T-cell (primary cell): ENCODE measurements around the gene PABPN1L. TPM values are rescaled to one million over a fixed set of nuclear protein-coding genes. Genes with fewer than 3 reads are reported as not detected.
A peak's percentile ranks its signal among the peaks of the same experiment; 100 is the strongest.

ENCODE experiments used
- ATAC-seq, 4 experiments: fragments of 200-7000 bp in 3 of 4; fragments of 150-1000 bp in 1 of 4; cut with Tn5 transposase; replicated peaks in 1 of 4; 1 replicate in 3 of 4; 2 replicates in 1 of 4; pipeline ENCODE4 v1.10.0; 2021; ENCODE audit warnings: moderate library complexity in 3 of 4, mild to moderate bottlenecking in 2 of 4, moderate number of reproducible peaks in 1 of 4
- CTCF ChIA-PET, 2 donors: fragments of 300-600 bp; sonication (Branson Sonifier 250); formaldehyde crosslinking; loops; one replicate each; lab custom pipeline; 2022; ENCODE audit warnings: antibody characterized with exemption in 2 of 2; lab: Charles Lee
- POLR2A ChIA-PET, 2 donors: fragments of 300-600 bp; sonication (Branson Sonifier 250); formaldehyde crosslinking; loops; one replicate each; lab custom pipeline; 2022; ENCODE audit warnings: antibody characterized with exemption in 2 of 2; lab: Charles Lee
- DNase-seq, 35 experiments: peaks; one replicate each; pipeline versions ENCODE4 v3.0.0 to v3.0.0-alpha.2; 2013 to 2023
- H3K27ac ChIP-seq: one replicate; pipeline ENCODE4 v1.5.1; 2013; ENCODE audit warnings: low read length
- H3K27me3 ChIP-seq, 2 experiments: replicated peaks in 1 of 2; 1 replicate in 1 of 2; 2 replicates in 1 of 2; pipeline versions ENCODE4 v1.6.1 to v1.7.0; 2013; ENCODE audit warnings: low read length in 1 of 2, mixed read lengths in 1 of 2; ENCODE audit not compliant: control insufficient read depth in 2 of 2, insufficient read depth in 2 of 2; ENCODE audit errors: extremely low read depth in 1 of 2
- H3K36me3 ChIP-seq, 2 donors: 1 replicate in 1 of 2; 2 replicates in 1 of 2; pipeline versions ENCODE4 v1.6.1 to v1.7.0; 2013; ENCODE audit warnings: low read length in 1 of 2; ENCODE audit not compliant: control insufficient read depth in 2 of 2, insufficient read depth in 1 of 2; ENCODE audit errors: extremely low read depth in 1 of 2
- H3K4me1 ChIP-seq, 2 experiments: 1 replicate in 1 of 2; 2 replicates in 1 of 2; pipeline versions ENCODE4 v1.6.1 to v1.7.0; 2013; ENCODE audit warnings: low read length in 2 of 2, mixed read lengths in 1 of 2; ENCODE audit not compliant: insufficient read depth in 2 of 2, control insufficient read depth in 1 of 2; ENCODE audit errors: extremely low read depth in 1 of 2
- H3K4me3 ChIP-seq, 2 donors: 1 replicate in 1 of 2; 2 replicates in 1 of 2; pipeline versions ENCODE4 v1.5.1 to v1.7.0; 2013; ENCODE audit warnings: mild to moderate bottlenecking in 2 of 2, low read length in 1 of 2, moderate library complexity in 1 of 2; ENCODE audit not compliant: control insufficient read depth in 1 of 2; ENCODE audit errors: extremely low read depth in 1 of 2
- H3K9me3 ChIP-seq: 2 replicates; pipeline ENCODE4 v1.7.0; 2013
- H3K27ac Mint-ChIP-seq, 2 donors: one replicate each; pipeline ENCODE4 v1.8.0; 2020 to 2021; ENCODE audit warnings: mild to moderate bottlenecking in 2 of 2, mixed read lengths in 2 of 2
- H3K27me3 Mint-ChIP-seq, 2 donors: one replicate each; pipeline ENCODE4 v1.8.0; 2021 to 2022; ENCODE audit warnings: mixed read lengths in 2 of 2
- H3K36me3 Mint-ChIP-seq: one replicate; pipeline ENCODE4 v1.8.0; 2021; ENCODE audit warnings: mixed read lengths
- H3K4me1 Mint-ChIP-seq, 3 donors: one replicate each; pipeline ENCODE4 v1.8.0; 2020 to 2022; ENCODE audit warnings: mixed read lengths in 3 of 3, mild to moderate bottlenecking in 1 of 3
- H3K4me3 Mint-ChIP-seq, 3 donors: one replicate each; pipeline ENCODE4 v1.8.0; 2020 to 2022; ENCODE audit warnings: mild to moderate bottlenecking in 3 of 3, mixed read lengths in 3 of 3, moderate library complexity in 3 of 3
- H3K9me3 Mint-ChIP-seq, 3 donors: one replicate each; pipeline ENCODE4 v1.8.0; 2020 to 2022; ENCODE audit warnings: mixed read lengths in 3 of 3
- WGBS: methylation state at CpG from one replicate; pipeline ENCODE4 v1.1.5; 2013; ENCODE audit warnings: missing lambda C conversion rate; ENCODE audit not compliant: insufficient coverage; 5-methylcytosine and 5-hydroxymethylcytosine counted together
- total RNA-seq, 35 experiments: library from RNA in 6 of 35; stranded (reverse) in 6 of 35; fragments of 120-200 nt in 1 of 35; gene quantifications; one replicate each; pipeline versions ENCODE4 v1.2.1 to v1.2.4 and lab custom pipeline; 2013 to 2026

PABPN1L gene
- total RNA-seq, 5 donors from 2014 or later (not counting 1 experiment from before 2014, with no cell fraction given), result not detected

DNA sequence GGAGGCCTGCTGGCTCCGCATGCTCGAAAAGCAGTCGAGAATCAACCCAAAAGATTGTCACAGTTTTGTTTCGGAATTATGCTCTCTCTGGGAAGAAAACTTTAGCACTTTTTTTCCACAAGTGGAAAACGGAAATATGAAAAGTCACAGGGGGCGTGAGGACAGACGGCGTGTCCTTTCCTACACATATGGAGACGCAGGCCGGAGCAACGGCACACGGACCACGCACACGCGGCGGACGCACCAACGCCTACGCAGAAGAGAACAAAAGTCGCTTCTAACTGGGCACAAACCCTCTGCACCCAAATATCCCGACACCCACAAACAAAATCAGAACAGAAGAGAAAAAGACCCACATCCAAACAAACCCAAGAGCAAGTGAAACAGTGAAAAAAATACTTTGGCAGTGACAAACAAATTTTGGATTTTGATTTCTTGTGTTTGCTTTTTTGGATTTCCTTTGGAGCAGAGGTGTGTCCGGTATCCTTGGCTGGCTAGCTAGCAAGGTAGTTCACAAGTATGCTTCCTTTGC, 9.3 kb upstream of the PABPN1L start:
- ChIA-PET CTCF (no interaction called here), POLR2A (no interaction called here)
- Mint-ChIP-seq H3K36me3 (no peaks in the 10 kb centered on the region), H3K27me3 (peaks cover 6 to 16% of the 10 kb centered on the region in 2 donors), H3K4me3 (no peak overlapping the region), H3K9me3 (no peaks in the 10 kb centered on the region), H3K27ac (no peak overlapping the region), H3K4me1 (peaks cover 0 to 4% (median under 1%) of the 10 kb centered on the region in 3 donors)
- H3K36me3 ChIP-seq, result no peaks in the 10 kb centered on the region
- no peak overlapping the region for H3K4me3 ChIP-seq
- 88% methylated on average over 6 of the region's 22 CpGs for WGBS
- peaks cover 0 to 54% of the 10 kb centered on the region in 2 experiments for H3K27me3 ChIP-seq
- H3K9me3 ChIP-seq, result no peaks in the 10 kb centered on the region
- no peak overlapping the region for H3K27ac ChIP-seq
- no peaks in the 10 kb centered on the region for H3K4me1 ChIP-seq
- ATAC-seq (no peak), DNase-seq (no peak)

DNA sequence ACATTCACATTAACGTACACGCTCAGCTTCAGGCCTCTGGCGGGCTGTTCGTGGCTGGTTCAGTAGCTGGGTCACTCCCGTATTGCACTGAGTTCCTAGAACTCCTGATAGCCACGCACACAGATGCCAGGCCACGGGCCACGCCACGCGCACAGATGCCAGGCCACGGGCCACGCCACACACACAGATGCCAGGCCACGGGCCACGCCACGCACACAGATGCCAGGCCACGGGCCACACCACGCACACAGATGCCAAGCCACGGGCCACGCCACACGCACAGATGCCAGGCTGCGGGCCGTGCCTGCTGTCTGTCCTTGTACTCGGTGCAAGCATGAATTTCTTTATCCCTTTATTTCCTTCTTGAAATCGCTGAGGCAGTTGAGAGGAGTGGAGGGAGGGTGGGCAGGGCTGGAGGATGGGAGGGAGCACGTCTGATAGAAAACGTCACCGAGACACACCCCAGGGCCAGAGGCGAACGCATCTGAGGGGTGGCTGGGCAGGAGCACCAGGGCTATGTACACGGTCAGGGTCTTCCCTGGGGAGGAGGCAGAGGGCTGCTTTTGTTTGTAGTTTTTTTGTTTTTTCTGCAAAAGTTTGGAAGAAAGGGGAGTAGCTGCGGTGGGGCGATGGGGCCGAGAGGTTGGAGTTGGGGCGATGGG, 8.6 kb upstream of the PABPN1L start:
- H3K27ac ChIP-seq, result no peak overlapping the region
- ChIA-PET POLR2A (no interaction called here), CTCF (no interaction called here)
- H3K4me1 ChIP-seq, result no peaks in the 10 kb centered on the region
- Mint-ChIP-seq H3K36me3 (no peaks in the 10 kb centered on the region), H3K27ac (no peak overlapping the region), H3K9me3 (no peaks in the 10 kb centered on the region), H3K27me3 (peaks cover 8 to 23% of the 10 kb centered on the region in 2 donors), H3K4me1 (peaks cover 0 to 6% (median 4%) of the 10 kb centered on the region in 3 donors), H3K4me3 (no peak overlapping the region)
- no peaks in the 10 kb centered on the region for H3K9me3 ChIP-seq
- DNase-seq (no peak), ATAC-seq (no peak)
- 94% methylated on average over 14 of the region's 34 CpGs for WGBS
- H3K27me3 ChIP-seq, result peaks cover 0 to 57% of the 10 kb centered on the region in 2 experiments
- no peak overlapping the region for H3K4me3 ChIP-seq
- H3K36me3 ChIP-seq, result no peaks in the 10 kb centered on the region

DNA sequence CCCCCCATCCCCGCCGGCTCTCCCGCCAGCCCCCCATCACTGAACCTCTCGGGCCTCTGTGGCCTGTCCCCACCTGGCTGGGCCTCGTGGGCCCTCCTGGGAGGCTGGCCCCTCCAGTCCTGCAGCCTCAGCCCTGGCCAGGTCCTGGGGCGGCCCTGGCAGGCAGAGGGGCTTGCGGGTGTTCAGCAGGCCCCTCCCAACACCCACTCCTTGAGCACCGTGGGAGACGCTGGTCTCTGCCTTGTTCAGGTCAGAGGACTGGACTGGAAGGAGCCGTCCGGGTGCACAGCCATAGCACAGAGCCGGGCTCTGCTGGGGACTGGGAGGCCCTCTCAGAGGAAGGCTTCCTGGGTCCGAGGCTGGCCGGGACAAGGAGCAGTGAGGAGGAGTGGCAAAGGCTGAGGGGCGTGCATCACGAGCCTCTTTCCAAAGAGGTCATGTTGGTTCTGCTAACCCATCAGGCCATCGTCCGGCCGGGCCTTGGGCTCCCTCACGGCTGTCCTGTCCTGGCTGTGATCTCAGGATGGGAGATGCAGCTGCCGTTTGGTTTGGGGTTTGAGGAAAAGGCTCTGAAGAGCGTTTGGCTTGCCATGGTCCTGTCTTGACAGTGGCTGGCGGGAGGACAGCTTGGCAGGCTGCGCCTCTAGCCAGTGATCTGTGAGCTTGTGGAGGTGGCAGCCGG, 6.3 kb upstream of the PABPN1L start:
- no peaks in the 10 kb centered on the region for H3K9me3 ChIP-seq
- ATAC-seq, result no peak
- Mint-ChIP-seq H3K27ac (no peak overlapping the region), H3K9me3 (no peaks in the 10 kb centered on the region), H3K27me3 (peaks cover 8 to 34% of the 10 kb centered on the region in 2 donors), H3K4me1 (peaks cover 0 to 6% (median 4%) of the 10 kb centered on the region in 3 donors), H3K36me3 (no peaks in the 10 kb centered on the region), H3K4me3 (no peak overlapping the region)
- DNase-seq, result no peak
- no peaks in the 10 kb centered on the region for H3K4me1 ChIP-seq
- peaks cover 0 to 50% of the 10 kb centered on the region in 2 experiments for H3K27me3 ChIP-seq
- H3K27ac ChIP-seq, result no peak overlapping the region
- H3K4me3 ChIP-seq, result no peak overlapping the region
- ChIA-PET POLR2A (no interaction called here), CTCF (no interaction called here)
- WGBS, result 73% methylated on average over 20 of the region's 25 CpGs
- H3K36me3 ChIP-seq, result no peaks in the 10 kb centered on the region

DNA sequence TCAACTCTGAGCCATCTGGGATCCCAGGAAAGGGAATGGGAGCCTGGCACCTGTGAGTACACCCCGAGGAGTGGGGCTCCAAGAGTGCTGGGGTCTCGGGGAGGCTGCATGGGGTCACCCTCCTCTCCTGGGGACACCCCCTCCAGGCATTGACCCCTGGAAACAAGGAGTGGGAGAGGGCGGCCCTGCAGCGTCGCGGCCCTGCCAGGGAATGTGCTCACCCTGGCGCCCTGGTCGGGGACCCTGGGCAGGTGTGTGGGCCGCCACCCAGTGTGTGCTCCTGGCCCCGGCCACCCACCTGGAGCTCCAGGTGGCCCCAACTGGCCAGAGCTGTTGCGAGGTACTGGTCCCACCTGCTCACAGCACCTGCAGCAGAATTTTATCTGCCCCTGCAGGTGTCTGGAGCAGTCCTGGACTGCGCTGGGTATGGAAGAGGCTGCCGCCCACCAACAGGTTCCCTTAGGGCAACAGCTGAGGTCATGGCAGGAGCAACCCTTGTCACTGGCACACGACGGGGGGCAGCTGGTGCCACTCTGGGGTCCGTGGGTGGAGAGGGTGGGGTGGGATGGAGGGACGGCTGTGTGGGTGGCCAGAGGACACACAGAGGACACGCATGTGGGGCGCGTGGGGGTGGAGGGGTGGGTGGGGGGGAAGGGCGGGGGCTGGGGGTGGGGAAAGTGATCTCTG, 5.4 kb upstream of the PABPN1L start:
- peaks cover 0 to 47% of the 10 kb centered on the region in 2 experiments for H3K27me3 ChIP-seq
- H3K4me3 ChIP-seq, result no peak overlapping the region
- ChIA-PET CTCF (no interaction called here), POLR2A (no interaction called here)
- 82% methylated on average over 12 of the region's 21 CpGs for WGBS
- H3K4me3 Mint-ChIP-seq, result no peak overlapping the region
- peaks cover 0 to 6% (median 4%) of the 10 kb centered on the region in 3 donors for H3K4me1 Mint-ChIP-seq
- ATAC-seq, result no peak
- peaks cover 8 to 34% of the 10 kb centered on the region in 2 donors for H3K27me3 Mint-ChIP-seq
- H3K9me3 ChIP-seq, result no peaks in the 10 kb centered on the region
- DNase-seq, result no peak
- no peaks in the 10 kb centered on the region for H3K36me3 ChIP-seq
- H3K27ac ChIP-seq, result no peak overlapping the region
- H3K36me3 Mint-ChIP-seq, result no peaks in the 10 kb centered on the region
- no peaks in the 10 kb centered on the region for H3K9me3 Mint-ChIP-seq
- H3K27ac Mint-ChIP-seq, result no peak overlapping the region
- H3K4me1 ChIP-seq, result no peaks in the 10 kb centered on the region

DNA sequence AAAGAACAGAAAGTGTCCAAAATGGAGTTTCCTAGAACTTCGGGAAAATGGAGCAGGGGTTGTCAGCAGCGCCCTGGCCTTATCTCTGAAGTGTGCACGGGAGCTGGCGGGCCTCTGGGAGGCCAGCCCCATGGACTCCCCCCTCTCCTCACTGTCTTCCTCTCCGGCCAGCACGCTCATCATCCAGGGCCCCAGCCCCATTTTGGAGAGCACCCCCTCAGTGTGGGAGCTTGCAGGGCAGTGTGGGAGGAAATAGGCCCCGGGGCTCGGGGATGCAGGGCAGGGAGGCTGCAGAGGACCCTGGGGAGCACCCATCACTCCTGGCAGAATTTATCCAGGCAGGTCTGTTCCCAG, 4.9 kb upstream of the PABPN1L start:
- no peak for DNase-seq
- ATAC-seq, result no peak
- Mint-ChIP-seq H3K27ac (no peak overlapping the region), H3K27me3 (peaks cover 8 to 34% of the 10 kb centered on the region in 2 donors), H3K9me3 (no peaks in the 10 kb centered on the region), H3K4me1 (peaks cover 0 to 6% (median 4%) of the 10 kb centered on the region in 3 donors), H3K4me3 (no peak overlapping the region), H3K36me3 (no peaks in the 10 kb centered on the region)
- no peak overlapping the region for H3K4me3 ChIP-seq
- ChIA-PET CTCF (no interaction called here), POLR2A (no interaction called here)
- H3K27ac ChIP-seq, result no peak overlapping the region
- H3K9me3 ChIP-seq, result no peaks in the 10 kb centered on the region
- H3K36me3 ChIP-seq, result no peaks in the 10 kb centered on the region
- no peaks in the 10 kb centered on the region for H3K4me1 ChIP-seq
- 37% methylated on average over 2 of the region's 8 CpGs for WGBS
- H3K27me3 ChIP-seq, result peaks cover 0 to 53% of the 10 kb centered on the region in 2 experiments

DNA sequence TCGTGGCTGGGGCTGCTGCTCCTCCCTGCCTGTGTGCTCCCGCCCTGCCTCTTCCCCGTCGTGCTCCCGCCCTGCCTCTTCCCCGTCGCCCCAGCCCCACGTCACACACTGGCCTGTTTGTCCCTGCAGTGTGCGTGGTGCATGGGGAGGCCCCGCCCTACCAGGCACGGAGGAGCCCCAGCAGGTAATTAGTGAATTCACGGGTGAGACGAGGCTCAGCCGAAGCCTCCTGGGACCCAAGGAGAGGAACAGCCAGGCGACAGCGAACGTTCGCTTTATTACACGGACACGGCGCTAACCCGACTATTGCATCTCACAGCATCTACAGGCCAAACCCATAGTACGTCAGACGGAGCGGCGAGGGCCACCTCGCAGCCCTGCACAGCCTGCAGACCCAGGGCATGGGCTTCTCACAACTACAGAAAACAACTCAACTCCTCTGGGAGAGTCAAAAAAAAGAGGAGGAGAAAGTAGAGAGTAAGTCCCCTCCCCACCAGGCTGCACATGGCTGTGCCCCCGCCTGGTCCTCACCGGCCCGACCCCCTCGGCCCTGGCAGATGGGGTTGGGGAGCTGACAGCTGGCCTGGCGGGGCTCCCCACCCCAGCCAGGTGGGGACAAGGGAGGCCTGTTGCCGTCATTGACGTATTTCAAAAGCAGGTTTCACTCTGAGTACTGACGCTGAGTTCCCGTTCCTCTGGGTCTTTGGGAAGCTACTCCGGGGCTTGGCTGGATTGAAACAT, 4.3 kb upstream of the PABPN1L start:
- Mint-ChIP-seq H3K36me3 (no peaks in the 10 kb centered on the region), H3K27me3 (peaks cover 8 to 34% of the 10 kb centered on the region in 2 donors), H3K9me3 (no peaks in the 10 kb centered on the region), H3K4me3 (peak overlapping the region in 2 of 3 donors; percentile 3 to 47), H3K4me1 (peaks cover 0 to 6% (median 4%) of the 10 kb centered on the region in 3 donors), H3K27ac (no peak overlapping the region)
- H3K4me3 ChIP-seq, result no peak overlapping the region
- ChIA-PET CTCF (no interaction called here), POLR2A (no interaction called here)
- DNase-seq (peak in 2 of 35 experiments; percentile 10 to 47), ATAC-seq (peak in 2 of 4 experiments; percentile 14 to 61)
- peaks cover 0 to 54% of the 10 kb centered on the region in 2 experiments for H3K27me3 ChIP-seq
- 22% methylated on average over 21 of the region's 37 CpGs for WGBS
- no peaks in the 10 kb centered on the region for H3K9me3 ChIP-seq
- H3K27ac ChIP-seq, result no peak overlapping the region
- no peaks in the 10 kb centered on the region for H3K36me3 ChIP-seq
- H3K4me1 ChIP-seq, result no peaks in the 10 kb centered on the region
